ENCODE measurements around the gene PSMC2.
"Not testable (repeated sequence)": the region's sequence is repeated elsewhere in the genome, so short reads cannot be mapped to it uniquely, and the experiment has no call there.

Gene PSMC2

GRCh38 chr7:103398483-103399127 lies 51.2 kb downstream of the PSMC2 start:
- Histone ChIP-seq H3K36me3 (replicated peaks; ENCODE audit: insufficient read depth, low read length) (no peaks in the 10 kb centered on the region), H3K79me2 (ENCODE audit: low read length) (no peaks in the 10 kb centered on the region), H3K4me3 (ENCODE audit: low read length) (no peak overlapping the region), H4K20me1 (ENCODE audit: insufficient read depth, low read length) (no peaks in the 10 kb centered on the region), H3K27me3 (replicated peaks; ENCODE audit: insufficient read depth, low read length) (no peaks in the 10 kb centered on the region), H3K4me1 (ENCODE audit: low read length) (no peaks in the 10 kb centered on the region), H2AFZ (ENCODE audit: low read length) (no peak overlapping the region), H3K4me2 (ENCODE audit: low read depth, low read length) (no peak overlapping the region), H3K9ac (ENCODE audit: low read length) (no peak overlapping the region), H3K27ac (ENCODE audit: low read length) (no peak overlapping the region), H3K9me2 (replicated peaks; ENCODE audit: insufficient read depth, low read length) (no peaks in the 10 kb centered on the region), H3F3A (ENCODE audit: insufficient read depth, low read length) (no peaks in the 10 kb centered on the region), H3K9me3 (replicated peaks; ENCODE audit: insufficient read depth, low read length) (no peaks in the 10 kb centered on the region)
- DNase-seq: no peak
- TF ChIP-seq EZH2 (optimal IDR thresholded peaks at IDR 0.05; ENCODE audit: low read depth, low read length) (no peak), CTCF (IDR thresholded peaks at IDR 0.05; ENCODE audit: low read length) (no peak), EZH2phosphoT487 (IDR thresholded peaks at IDR 0.05; ENCODE audit: low read length) (no peak)

GRCh38 chr7:103399687-103400086 lies 52.2 kb downstream of the PSMC2 start:
- not testable (repeated sequence) for H3F3A ChIP-seq (ENCODE audit: insufficient read depth, low read length); H2AFZ ChIP-seq (ENCODE audit: low read length); H4K20me1 ChIP-seq (ENCODE audit: insufficient read depth, low read length); H3K27ac ChIP-seq (ENCODE audit: low read length); H3K36me3 ChIP-seq (replicated peaks; ENCODE audit: insufficient read depth, low read length); H3K4me3 ChIP-seq (ENCODE audit: low read length); H3K27me3 ChIP-seq (replicated peaks; ENCODE audit: insufficient read depth, low read length); H3K9me2 ChIP-seq (replicated peaks; ENCODE audit: insufficient read depth, low read length); H3K4me1 ChIP-seq (ENCODE audit: low read length); H3K9me3 ChIP-seq (replicated peaks; ENCODE audit: insufficient read depth, low read length); H3K9ac ChIP-seq (ENCODE audit: low read length); H3K79me2 ChIP-seq (ENCODE audit: low read length); DNase-seq; H3K4me2 ChIP-seq (ENCODE audit: low read depth, low read length)

GRCh38 chr7:103405789-103406613 lies 58.6 kb downstream of the PSMC2 start:
- H3K36me3 ChIP-seq (replicated peaks; ENCODE audit: insufficient read depth, low read length); H3K79me2 ChIP-seq (ENCODE audit: low read length); H4K20me1 ChIP-seq (ENCODE audit: insufficient read depth, low read length); H3K9me2 ChIP-seq (replicated peaks; ENCODE audit: insufficient read depth, low read length); H3K27me3 ChIP-seq (replicated peaks; ENCODE audit: insufficient read depth, low read length); H3K4me3 ChIP-seq (ENCODE audit: low read length); H3K9ac ChIP-seq (ENCODE audit: low read length); H3F3A ChIP-seq (ENCODE audit: insufficient read depth, low read length); H3K27ac ChIP-seq (ENCODE audit: low read length); H3K9me3 ChIP-seq (replicated peaks; ENCODE audit: insufficient read depth, low read length): not testable (repeated sequence)
- peak overlapping the region; percentile 65 for H2AFZ ChIP-seq (ENCODE audit: low read length)
- peak overlapping the region; percentile 14; the same call in 1 of the 2 replicates for H3K4me2 ChIP-seq (ENCODE audit: low read depth, low read length)
- peaks cover 13% of the 10 kb centered on the region for H3K4me1 ChIP-seq (ENCODE audit: low read length)
- peak; percentile 77 for DNase-seq

GRCh38 chr7:103412151-103412550 lies 64.7 kb downstream of the PSMC2 start:
- TF ChIP-seq CTCF (IDR thresholded peaks at IDR 0.05; ENCODE audit: low read length) (no peak), EZH2phosphoT487 (IDR thresholded peaks at IDR 0.05; ENCODE audit: low read length) (no peak), EZH2 (optimal IDR thresholded peaks at IDR 0.05; ENCODE audit: low read depth, low read length) (no peak)
- H3K4me2 ChIP-seq (ENCODE audit: low read depth, low read length): no peak overlapping the region

More at GRCh38 chr7:103412151-103412550, 64.7 kb downstream of the PSMC2 start:
- DNase-seq: no peak
- Histone ChIP-seq H3K9ac (ENCODE audit: low read length) (no peak overlapping the region), H3K27me3 (replicated peaks; ENCODE audit: insufficient read depth, low read length) (no peaks in the 10 kb centered on the region), H3K4me1 (ENCODE audit: low read length) (no peaks in the 10 kb centered on the region), H3K27ac (ENCODE audit: low read length) (no peak overlapping the region), H3K79me2 (ENCODE audit: low read length) (no peaks in the 10 kb centered on the region), H3F3A (ENCODE audit: insufficient read depth, low read length) (no peaks in the 10 kb centered on the region), H3K36me3 (replicated peaks; ENCODE audit: insufficient read depth, low read length) (no peaks in the 10 kb centered on the region), H3K9me3 (replicated peaks; ENCODE audit: insufficient read depth, low read length) (no peaks in the 10 kb centered on the region), H3K9me2 (replicated peaks; ENCODE audit: insufficient read depth, low read length) (no peaks in the 10 kb centered on the region), H2AFZ (ENCODE audit: low read length) (no peak overlapping the region), H3K4me3 (ENCODE audit: low read length) (no peak overlapping the region), H4K20me1 (ENCODE audit: insufficient read depth, low read length) (no peaks in the 10 kb centered on the region)

All from MM.1S (cell line).